ENCODE results near the gene USP17L24.
"Not testable (repeated sequence)": the region's sequence is repeated elsewhere in the genome, so short reads cannot be mapped to it uniquely, and the experiment has no call there.

- TF ChIP-seq, protein P1, sequence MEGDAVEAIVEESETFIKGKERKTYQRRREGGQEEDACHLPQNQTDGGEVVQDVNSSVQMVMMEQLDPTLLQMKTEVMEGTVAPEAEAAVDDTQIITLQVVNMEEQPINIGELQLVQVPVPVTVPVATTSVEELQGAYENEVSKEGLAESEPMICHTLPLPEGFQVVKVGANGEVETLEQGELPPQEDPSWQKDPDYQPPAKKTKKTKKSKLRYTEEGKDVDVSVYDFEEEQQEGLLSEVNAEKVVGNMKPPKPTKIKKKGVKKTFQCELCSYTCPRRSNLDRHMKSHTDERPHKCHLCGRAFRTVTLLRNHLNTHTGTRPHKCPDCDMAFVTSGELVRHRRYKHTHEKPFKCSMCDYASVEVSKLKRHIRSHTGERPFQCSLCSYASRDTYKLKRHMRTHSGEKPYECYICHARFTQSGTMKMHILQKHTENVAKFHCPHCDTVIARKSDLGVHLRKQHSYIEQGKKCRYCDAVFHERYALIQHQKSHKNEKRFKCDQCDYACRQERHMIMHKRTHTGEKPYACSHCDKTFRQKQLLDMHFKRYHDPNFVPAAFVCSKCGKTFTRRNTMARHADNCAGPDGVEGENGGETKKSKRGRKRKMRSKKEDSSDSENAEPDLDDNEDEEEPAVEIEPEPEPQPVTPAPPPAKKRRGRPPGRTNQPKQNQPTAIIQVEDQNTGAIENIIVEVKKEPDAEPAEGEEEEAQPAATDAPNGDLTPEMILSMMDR (IDR thresholded peaks at IDR 0.05) = not testable (repeated sequence)
- not testable (repeated sequence) for TF ChIP-seq POLR2A (IDR thresholded peaks at IDR 0.05)
Observed at GRCh38 chr4:9350866-9351265, 25.9 kb downstream of the USP17L24 start.
